GM19452 (cell line): Measurements from ENCODE around the gene CACNG4.
"Not testable (repeated sequence)": the region's sequence is repeated elsewhere in the genome, so short reads cannot be mapped to it uniquely, and the experiment has no call there.

Experiments used
- ATAC-seq: cut with Tn5 transposase; IDR thresholded peaks from one replicate; pipeline ENCODE4 v1.9.1; 2021; ENCODE audit not compliant: unreplicated experiment

CACNG4 gene

GRCh38 chr17:67041119-67041518 is 76.6 kb downstream of the CACNG4 start:
- ATAC-seq: not testable (repeated sequence)

GRCh38 chr17:67041531-67041930 is 77.0 kb downstream of the CACNG4 start:
- ATAC-seq: no peak

- no peak for ATAC-seq
Observed at GRCh38 chr17:67041941-67042899, 77.7 kb downstream of the CACNG4 start.

- ATAC-seq: no peak
Observed at GRCh38 chr17:67043283-67043682, 78.8 kb downstream of the CACNG4 start.

GRCh38 chr17:67044016-67044772 is 79.7 kb downstream of the CACNG4 start, which contains the start of gene CACNG1:
CACNG1 (plus strand) TSS chr17:67044554; CDS start chr17:67044661, 107 bp downstream.
- ATAC-seq: no peak

GRCh38 chr17:67044940-67045339 is 80.4 kb downstream of the CACNG4 start:
- no peak for ATAC-seq

GRCh38 chr17:67046398-67046797 is 81.9 kb downstream of the CACNG4 start:
- no peak for ATAC-seq

- ATAC-seq: no peak
Observed at GRCh38 chr17:67047382-67047781, 82.9 kb downstream of the CACNG4 start.

- no peak for ATAC-seq
Observed at GRCh38 chr17:67049025-67049739, 84.7 kb downstream of the CACNG4 start.

- ATAC-seq: no peak
Observed at GRCh38 chr17:67050066-67050465, 85.6 kb downstream of the CACNG4 start.

- ATAC-seq: no peak
Observed at GRCh38 chr17:67050471-67051154, 86.1 kb downstream of the CACNG4 start.

- ATAC-seq: no peak
Observed at GRCh38 chr17:67051155-67051538, 86.6 kb downstream of the CACNG4 start.

- ATAC-seq: no peak
Observed at GRCh38 chr17:67051837-67052236, 87.3 kb downstream of the CACNG4 start.

- no peak for ATAC-seq
Observed at GRCh38 chr17:67052720-67053437, 88.4 kb downstream of the CACNG4 start.

- ATAC-seq: no peak
Observed at GRCh38 chr17:67053438-67054000, 89.0 kb downstream of the CACNG4 start.

GRCh38 chr17:67054011-67054591 is 89.6 kb downstream of the CACNG4 start:
- no peak for ATAC-seq

- no peak for ATAC-seq
Observed at GRCh38 chr17:67054608-67055007, 90.1 kb downstream of the CACNG4 start.

GRCh38 chr17:67055041-67055443 is 90.5 kb downstream of the CACNG4 start:
- ATAC-seq: no peak
